PC-3 (cell line): ENCODE results near the gene DPAGT1. TPM values are rescaled to one million over a fixed set of nuclear protein-coding genes. Genes with fewer than 3 reads are reported as not detected.

ENCODE experiments used
- ATAC-seq: fragments of 200-7000 bp; cut with Tn5 transposase; 2 replicates; pipeline ENCODE4 v1.9.1; 2020; ENCODE audit warnings: mild to moderate bottlenecking, moderate library complexity
- BruUV-seq: library from RNA; stranded (reverse); fragments of 400-500 nt; replicated peaks from 2 replicates; lab custom pipeline; 2021; lab: Mats Ljungman, UMichigan
- CTCF ChIA-PET: fragments of 300-600 bp; sonication (Branson Sonifier 250); formaldehyde crosslinking; loops from one replicate; lab custom pipeline; 2022; ENCODE audit warnings: antibody characterized with exemption; lab: Charles Lee
- POLR2A ChIA-PET: fragments of 300-600 bp; sonication (Branson Sonifier 250); formaldehyde crosslinking; loops from one replicate; lab custom pipeline; 2022; ENCODE audit warnings: antibody characterized with exemption; ENCODE audit not compliant: unreplicated experiment; lab: Charles Lee
- DNase-seq: peaks from one replicate; pipeline ENCODE4 v3.0.0-alpha.2; 2015
- H2AFZ ChIP-seq: fragments of 300-600 bp; sonication (generic); 2 replicates; pipeline ENCODE4 v1.6.0; 2016; ENCODE audit warnings: antibody characterized with exemption, low read length
- H3F3A ChIP-seq: fragments of 300-600 bp; sonication (generic); one replicate; pipeline ENCODE4 v1.6.0; 2017; ENCODE audit warnings: antibody characterized with exemption, low read length, control low read depth, mild to moderate bottlenecking; ENCODE audit not compliant: unreplicated experiment
- H3K27ac ChIP-seq: fragments of 300-600 bp; sonication (generic); 2 replicates; pipeline ENCODE4 v1.5.1; 2016; ENCODE audit warnings: mild to moderate bottlenecking, low read length
- H3K27me3 ChIP-seq: fragments of 300-600 bp; sonication (generic); 2 replicates; pipeline ENCODE4 v1.6.1; 2016; ENCODE audit warnings: low read length, mixed read lengths
- H3K36me3 ChIP-seq: fragments of 300-600 bp; sonication (generic); 2 replicates; pipeline ENCODE4 v1.6.1; 2016; ENCODE audit warnings: low read depth, mixed run types, low read length, mixed read lengths
- H3K4me1 ChIP-seq: fragments of 300-600 bp; sonication (generic); 2 replicates; pipeline ENCODE4 v1.5.1; 2016; ENCODE audit warnings: low read length; ENCODE audit not compliant: insufficient read depth
- H3K4me2 ChIP-seq: fragments of 300-600 bp; sonication (generic); 2 replicates; pipeline ENCODE4 v1.6.0; 2016; ENCODE audit warnings: low read length
- H3K4me3 ChIP-seq: fragments of 300-600 bp; sonication (generic); 2 replicates; pipeline ENCODE4 v1.5.1; 2016; ENCODE audit warnings: mild to moderate bottlenecking, low read length, mixed read lengths
- H3K79me2 ChIP-seq: fragments of 300-600 bp; sonication (generic); 2 replicates; pipeline ENCODE4 v1.6.1; 2017; ENCODE audit warnings: low read length, mixed read lengths
- H3K9ac ChIP-seq: fragments of 300-600 bp; sonication (generic); 2 replicates; pipeline ENCODE4 v1.6.0; 2016; ENCODE audit warnings: mild to moderate bottlenecking, low read length
- H3K9me2 ChIP-seq: fragments of 300-600 bp; sonication (generic); replicated peaks from 2 replicates; pipeline ENCODE4 v1.6.1; 2016; ENCODE audit warnings: mixed run types, low read length, mixed read lengths
- H3K9me3 ChIP-seq: fragments of 300-600 bp; sonication (generic); 2 replicates; pipeline ENCODE4 v1.6.1; 2016; ENCODE audit warnings: low read length, mixed read lengths
- H4K20me1 ChIP-seq: fragments of 300-600 bp; sonication (generic); 2 replicates; pipeline ENCODE4 v1.6.1; 2016; ENCODE audit warnings: low read length, mixed read lengths
- CTCF ChIP-seq: fragments of 300-600 bp; sonication (generic); conservative IDR thresholded peaks from 2 replicates; pipeline ENCODE4 v1.5.1; 2017; ENCODE audit warnings: antibody characterized with exemption, low read depth, mild to moderate bottlenecking, low read length
- EZH2 ChIP-seq: fragments of 300-600 bp; sonication (generic); IDR thresholded peaks from one replicate; pipeline ENCODE4 v1.6.1; 2017; ENCODE audit warnings: antibody characterized with exemption, mild to moderate bottlenecking, low read length; ENCODE audit not compliant: unreplicated experiment
- EZH2phosphoT487 ChIP-seq: fragments of 300-600 bp; sonication (generic); IDR thresholded peaks from 2 replicates; pipeline ENCODE4 v1.6.1; 2018; ENCODE audit warnings: mild to moderate bottlenecking, antibody characterized with exemption, low read length, borderline replicate concordance
- intact Hi-C: fragments of 100-400 bp; cut with micrococcal nuclease; formaldehyde crosslinking; loops from 2 replicates; pipeline ENCODE4 v1.9.0; 2023
- total RNA-seq: library from RNA; depleted of rRNA; stranded (reverse); fragments of >200 nt; gene quantifications from 2 replicates; pipeline ENCODE4 v1.2.3, GENCODE V29; 2014

DPAGT1 gene
- total RNA-seq, 1 experiment from 2014 or later: 68.0 TPM

DNA sequence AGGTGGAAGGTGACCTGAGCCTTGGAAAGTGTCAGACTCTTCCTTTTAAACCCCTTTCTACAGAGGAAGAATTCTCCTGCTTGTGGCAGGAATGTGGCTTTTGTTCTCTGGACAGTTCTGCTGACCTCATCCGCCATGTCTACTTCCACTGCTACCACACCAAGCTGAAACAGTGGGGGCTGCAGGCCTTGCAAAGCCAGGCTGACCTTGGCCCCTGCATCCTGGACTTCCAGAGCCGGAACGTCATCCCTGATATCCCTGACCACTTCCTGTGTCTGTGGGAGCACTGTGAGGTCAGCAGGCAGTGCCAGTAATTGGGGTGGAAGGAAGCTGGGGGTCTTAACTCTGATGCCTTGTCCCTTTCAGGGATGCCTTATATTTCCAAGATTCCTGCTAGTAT, 29.0 kb upstream of the DPAGT1 start:
- Histone ChIP-seq H3K4me3 (no peak overlapping the region), H2AFZ (no peak overlapping the region), H3K36me3 (peaks cover 17% of the 10 kb centered on the region; the same call in 1 of the 2 replicates), H3K4me2 (no peak overlapping the region), H3K4me1 (no peaks in the 10 kb centered on the region; the same call in 1 of the 2 replicates), H3K27me3 (no peaks in the 10 kb centered on the region), H3K79me2 (no peaks in the 10 kb centered on the region), H3K27ac (no peak overlapping the region), H4K20me1 (no peaks in the 10 kb centered on the region), H3K9ac (no peak overlapping the region), H3F3A (no peaks in the 10 kb centered on the region), H3K9me2 (no peaks in the 10 kb centered on the region), H3K9me3 (no peaks in the 10 kb centered on the region)
- CTCF ChIA-PET: no interaction called here
- no TSS peak for BruUV-seq
- intact Hi-C loops: no loop called here
- DNase-seq: no peak
- no peak for ATAC-seq
- no peak for TF ChIP-seq EZH2
- TF ChIP-seq CTCF: no peak
- TF ChIP-seq EZH2phosphoT487: no peak
- POLR2A ChIA-PET: no interaction called here

DNA sequence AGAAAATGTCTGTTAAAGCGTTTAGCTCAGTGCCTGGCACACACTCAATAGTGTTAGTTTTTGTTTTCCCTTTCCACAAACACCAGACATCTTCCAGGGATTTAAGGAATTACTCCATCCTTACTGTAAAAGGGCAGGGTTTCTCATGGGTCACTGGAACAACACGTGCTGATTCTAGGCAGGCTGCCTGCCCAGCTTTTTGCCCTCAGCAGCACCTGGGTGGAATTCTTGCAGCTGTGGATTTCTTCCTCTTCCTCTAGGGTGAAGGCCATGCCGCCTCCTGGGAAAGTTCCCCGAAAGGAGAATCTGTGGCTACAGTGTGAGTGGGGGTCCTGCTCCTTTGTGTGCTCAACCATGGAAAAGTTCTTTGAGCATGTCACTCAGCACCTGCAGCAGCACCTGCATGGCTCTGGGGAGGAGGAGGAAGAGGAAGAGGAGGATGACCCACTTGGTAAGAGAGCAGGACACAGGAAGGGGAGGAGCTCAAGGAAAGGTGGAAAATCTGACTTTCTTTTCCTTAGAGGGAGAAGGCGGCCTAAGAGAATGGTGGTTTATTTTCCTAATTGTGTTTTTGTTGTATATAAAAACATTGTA, 25.1 kb upstream of the DPAGT1 start:
- intact Hi-C loops: no loop called here
- no TSS peak for BruUV-seq

More for the DNA sequence above, 25.1 kb upstream of the DPAGT1 start:
- Histone ChIP-seq H3K4me3 (no peak overlapping the region), H3K9ac (no peak overlapping the region), H4K20me1 (no peaks in the 10 kb centered on the region), H3K4me2 (no peak overlapping the region), H3K79me2 (peaks cover 25% of the 10 kb centered on the region), H3K27ac (no peak overlapping the region), H3K36me3 (peaks cover 12% of the 10 kb centered on the region; the same call in 1 of the 2 replicates), H3K4me1 (peaks cover 6% of the 10 kb centered on the region), H3K9me3 (no peaks in the 10 kb centered on the region), H3F3A (no peaks in the 10 kb centered on the region), H3K9me2 (no peaks in the 10 kb centered on the region), H3K27me3 (no peaks in the 10 kb centered on the region), H2AFZ (no peak overlapping the region)
- no peak for TF ChIP-seq EZH2phosphoT487
- no peak for TF ChIP-seq CTCF
- TF ChIP-seq EZH2: no peak
- ATAC-seq (no peak), DNase-seq (no peak)
- ChIA-PET CTCF (interaction anchor here (0.5 kb wide), 1 partner anchor 79 kb away, joined by 4 read pairs; the partner anchor contains the start of gene CBL), POLR2A (no interaction called here)
